ENCODE data around the gene ZC3HAV1L. TPM values are rescaled to one million over a fixed set of nuclear protein-coding genes. Genes with fewer than 3 reads are reported as not detected.

ZC3HAV1L gene, protein sequence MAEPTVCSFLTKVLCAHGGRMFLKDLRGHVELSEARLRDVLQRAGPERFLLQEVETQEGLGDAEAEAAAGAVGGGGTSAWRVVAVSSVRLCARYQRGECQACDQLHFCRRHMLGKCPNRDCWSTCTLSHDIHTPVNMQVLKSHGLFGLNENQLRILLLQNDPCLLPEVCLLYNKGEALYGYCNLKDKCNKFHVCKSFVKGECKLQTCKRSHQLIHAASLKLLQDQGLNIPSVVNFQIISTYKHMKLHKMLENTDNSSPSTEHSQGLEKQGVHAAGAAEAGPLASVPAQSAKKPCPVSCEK
- 2.6 and 3.8 TPM in 2 replicates for total RNA-seq

DNA sequence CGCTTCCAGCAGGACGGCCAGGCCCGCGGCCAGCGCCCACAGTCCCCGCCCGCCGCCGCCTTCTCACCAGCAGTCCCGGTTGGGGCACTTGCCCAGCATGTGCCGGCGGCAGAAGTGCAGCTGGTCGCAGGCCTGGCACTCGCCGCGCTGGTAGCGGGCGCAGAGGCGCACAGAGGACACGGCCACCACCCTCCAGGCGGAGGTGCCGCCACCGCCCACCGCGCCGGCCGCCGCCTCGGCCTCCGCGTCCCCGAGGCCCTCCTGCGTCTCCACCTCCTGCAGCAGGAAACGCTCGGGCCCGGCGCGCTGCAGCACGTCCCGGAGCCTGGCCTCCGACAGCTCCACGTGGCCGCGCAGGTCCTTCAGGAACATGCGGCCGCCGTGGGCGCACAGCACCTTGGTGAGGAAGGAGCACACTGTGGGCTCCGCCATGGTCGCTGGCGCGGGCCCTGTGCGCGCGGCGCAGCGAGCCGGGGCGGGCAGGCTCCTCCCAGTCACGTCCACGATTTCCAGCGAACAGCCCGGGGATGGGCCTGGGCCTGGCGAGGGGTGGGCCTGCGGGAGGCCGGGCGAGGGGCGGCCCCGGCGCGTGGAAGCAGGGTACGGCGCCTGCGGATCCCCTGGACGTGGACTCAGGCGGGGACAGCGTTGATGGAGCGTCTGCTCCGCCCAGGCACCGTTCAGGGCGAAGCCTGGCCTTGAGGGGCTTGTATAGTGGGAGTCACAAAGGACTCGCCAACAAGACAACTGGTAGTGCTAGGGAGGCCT is at the start of gene ZC3HAV1L:
Gene ZC3HAV1L, minus strand, starts transcription at position 457 of the 768 bp plus-strand sequence. Its CDS starts 25 bp downstream, at position 432.

DNA sequence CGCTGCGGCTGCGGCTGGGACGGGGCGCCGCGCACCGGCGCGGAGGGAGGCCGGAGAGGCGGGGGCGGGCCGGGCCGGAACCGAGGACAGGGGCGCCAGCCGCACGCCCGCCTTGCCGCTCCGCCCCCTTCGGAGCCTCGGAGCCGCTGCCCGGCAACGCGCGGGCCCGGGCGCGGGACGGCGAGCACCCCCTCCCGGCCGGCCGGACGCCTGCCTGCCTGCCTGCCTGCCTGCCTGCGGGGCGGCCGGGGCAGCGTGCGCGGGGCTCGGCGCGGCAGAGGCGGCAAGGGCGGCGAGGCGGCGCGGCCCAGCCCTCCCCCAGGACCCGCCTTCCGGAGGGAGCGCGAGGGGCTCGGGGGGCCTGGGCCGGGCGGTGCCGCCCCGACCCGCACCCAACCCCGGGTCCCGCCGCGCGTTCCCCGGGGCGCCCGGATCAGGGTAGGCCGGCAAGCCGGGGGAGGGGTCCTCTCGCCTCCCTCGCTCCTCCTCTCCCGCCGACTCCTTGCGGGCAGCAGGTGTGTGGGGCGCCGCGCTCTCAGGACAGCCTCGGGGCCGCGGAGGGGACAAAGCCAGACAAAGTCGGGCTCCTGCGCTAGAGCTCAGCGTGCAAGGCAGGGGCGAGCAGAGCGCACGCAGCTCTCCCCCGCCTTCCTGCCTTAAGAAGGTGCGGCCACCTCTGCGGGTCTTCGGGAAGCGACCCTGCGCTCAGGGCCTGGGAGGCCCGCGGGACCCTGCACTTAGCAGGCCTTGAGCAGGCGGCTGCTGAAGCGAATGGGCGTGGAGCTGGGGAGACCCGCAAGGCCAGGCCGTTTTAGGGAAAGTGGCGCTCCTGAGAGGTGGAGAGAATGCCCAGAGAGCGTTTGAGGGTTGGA is 54.3 kb downstream of the ZC3HAV1L start, which contains the start of gene KIAA1549:
Gene KIAA1549, minus strand, starts transcription at position 58 of the 872 bp plus-strand sequence. CDS start 120 bp downstream, outside the sequence.

Other genes starting within 250 kb of the ZC3HAV1L start
- gene TMEM213, start 238.0 kb downstream of the ZC3HAV1L start, total RNA-seq, result not detected in 2 replicates
- not detected in 2 replicates for gene ATP6V0A4, start 237.8 kb downstream of the ZC3HAV1L start, total RNA-seq
- 0.26 and 0.50 TPM in 2 replicates for gene KIAA1549, start 54.7 kb downstream of the ZC3HAV1L start, total RNA-seq
- gene ZC3HAV1, start 73.7 kb upstream of the ZC3HAV1L start, total RNA-seq, result 30.5 and 30.8 TPM in 2 replicates
- gene UBN2, start 195.2 kb upstream of the ZC3HAV1L start, total RNA-seq, result 3.7 and 6.4 TPM in 2 replicates